GM18517 (cell line): ENCODE results near the gene PLPP4.
A peak's percentile ranks its signal among the peaks of the same experiment; 100 is the strongest.

ENCODE experiments used
- ATAC-seq: cut with Tn5 transposase; IDR thresholded peaks from one replicate; pipeline ENCODE4 v1.9.1; 2021; ENCODE audit warnings: mild to moderate bottlenecking, moderate library complexity; ENCODE audit not compliant: unreplicated experiment

PLPP4 gene

GRCh38 chr10:120606051-120606764, 149.2 kb downstream of the PLPP4 start:
- peak; percentile 72 for ATAC-seq

GRCh38 chr10:120607016-120607709, 150.1 kb downstream of the PLPP4 start:
- ATAC-seq, result peak; percentile 20

- peak; percentile 42 for ATAC-seq
Observed at GRCh38 chr10:120607710-120608703, 151.0 kb downstream of the PLPP4 start.

- ATAC-seq, result no peak
Observed at GRCh38 chr10:120609006-120609405, 152.0 kb downstream of the PLPP4 start.

GRCh38 chr10:120610791-120611190, 153.8 kb downstream of the PLPP4 start:
- no peak for ATAC-seq

GRCh38 chr10:120612756-120613155, 155.7 kb downstream of the PLPP4 start:
- no peak for ATAC-seq

- ATAC-seq, result no peak
Observed at GRCh38 chr10:120613180-120613579, 156.2 kb downstream of the PLPP4 start.

GRCh38 chr10:120614680-120615079, 157.7 kb downstream of the PLPP4 start:
- ATAC-seq, result no peak

GRCh38 chr10:120616311-120616911, 159.4 kb downstream of the PLPP4 start:
- no peak for ATAC-seq

- no peak for ATAC-seq
Observed at GRCh38 chr10:120628197-120628596, 171.2 kb downstream of the PLPP4 start.

GRCh38 chr10:120630266-120630665, 173.2 kb downstream of the PLPP4 start:
- no peak for ATAC-seq

GRCh38 chr10:120632047-120632446, 175.0 kb downstream of the PLPP4 start:
- ATAC-seq, result no peak

GRCh38 chr10:120632942-120633341, 175.9 kb downstream of the PLPP4 start:
- no peak for ATAC-seq

- no peak for ATAC-seq
Observed at GRCh38 chr10:120634659-120635058, 177.6 kb downstream of the PLPP4 start.
